Activated B cell treated with CpG ODN at 0.5 μM for 24 hours (primary cell): ENCODE results near the gene TIPRL. TPM values are rescaled to one million over a fixed set of nuclear protein-coding genes. Genes with fewer than 3 reads are reported as not detected.
"Not testable (repeated sequence)": the region's sequence is repeated elsewhere in the genome, so short reads cannot be mapped to it uniquely, and the experiment has no call there.

ENCODE experiments used
- ATAC-seq: fragments of 200-7000 bp; cut with Tn5 transposase; one replicate; pipeline ENCODE4 v1.10.0; 2021; ENCODE audit warnings: low read depth, mild to moderate bottlenecking, moderate library complexity
- CTCF ChIA-PET: fragments of 350-600 bp; sonication (Branson Sonifier 250); formaldehyde crosslinking; loops from one replicate; lab custom pipeline; 2021; ENCODE audit warnings: antibody characterized with exemption; lab: Charles Lee
- POLR2A ChIA-PET: fragments of 350-600 bp; sonication (Branson Sonifier 250); formaldehyde crosslinking; loops from one replicate; lab custom pipeline; 2021; ENCODE audit warnings: antibody characterized with exemption; lab: Charles Lee
- DNase-seq: peaks from one replicate; pipeline ENCODE4 v3.0.0; 2022
- H3K27ac Mint-ChIP-seq: one replicate; pipeline ENCODE4 v1.8.0; 2020; ENCODE audit warnings: mixed read lengths
- H3K27me3 Mint-ChIP-seq: one replicate; pipeline ENCODE4 v1.8.0; 2021; ENCODE audit warnings: mixed read lengths
- H3K36me3 Mint-ChIP-seq: one replicate; pipeline ENCODE4 v1.8.0; 2021; ENCODE audit warnings: low read depth, mixed read lengths
- H3K4me1 Mint-ChIP-seq: one replicate; pipeline ENCODE4 v1.8.0; 2021; ENCODE audit warnings: mixed read lengths
- H3K4me3 Mint-ChIP-seq: one replicate; pipeline ENCODE4 v1.8.0; 2020; ENCODE audit warnings: mild to moderate bottlenecking, mixed read lengths
- H3K9me3 Mint-ChIP-seq: one replicate; pipeline ENCODE4 v1.8.0; 2020; ENCODE audit warnings: mixed read lengths
- intact Hi-C: fragments of 100-400 bp; cut with micrococcal nuclease; formaldehyde crosslinking; loops from one replicate; pipeline ENCODE4 v1.15.1; 2024
- total RNA-seq: library from RNA; stranded (reverse); gene quantifications from 2 replicates; pipeline ENCODE4 v1.2.3, GENCODE V29; 2022
- TF ChIP-seq, protein P1 (sequence below): fragments of 200-600 bp; IDR thresholded peaks from one replicate; pipeline ENCODE4 v1.8.0; 2022; ENCODE audit warnings: antibody characterized with exemption, mild to moderate bottlenecking

TIPRL gene
- total RNA-seq, 1 donor from 2014 or later = 29.8 TPM

DNA sequence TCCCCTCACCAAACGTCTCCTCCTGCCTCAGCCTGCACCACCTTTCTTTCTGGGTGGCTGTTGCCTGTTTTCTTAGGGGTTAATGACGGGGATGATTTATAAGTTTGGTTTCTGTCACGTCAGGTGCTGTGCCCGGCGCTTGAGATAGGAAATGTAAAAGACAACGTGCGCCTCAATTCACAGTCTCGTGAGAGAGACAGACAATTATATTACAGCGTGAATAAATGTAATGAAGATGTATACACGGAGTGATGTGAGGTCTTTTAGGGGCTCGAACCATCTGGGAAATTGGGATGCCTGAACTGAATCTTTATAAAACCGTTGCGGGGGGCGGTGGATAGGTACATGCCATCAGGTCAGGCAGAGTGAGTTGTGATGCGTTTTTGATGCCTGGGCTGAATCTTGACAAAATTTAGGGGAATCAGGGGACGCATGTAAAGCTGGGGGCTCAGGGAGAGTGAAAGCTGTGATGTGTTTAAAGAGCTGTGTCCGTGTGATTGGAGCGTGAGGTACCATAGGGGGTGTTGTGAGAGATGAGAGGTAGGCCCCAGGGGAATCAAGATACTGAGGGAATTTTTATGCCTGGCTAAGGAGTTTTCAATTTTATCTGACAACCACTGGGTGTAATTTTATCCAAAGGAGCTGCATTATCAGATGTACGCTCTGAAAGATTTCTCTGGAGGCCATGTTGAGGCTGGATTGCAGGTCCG lies 831 bp downstream of the TIPRL start:
- TF ChIP-seq, protein P1, sequence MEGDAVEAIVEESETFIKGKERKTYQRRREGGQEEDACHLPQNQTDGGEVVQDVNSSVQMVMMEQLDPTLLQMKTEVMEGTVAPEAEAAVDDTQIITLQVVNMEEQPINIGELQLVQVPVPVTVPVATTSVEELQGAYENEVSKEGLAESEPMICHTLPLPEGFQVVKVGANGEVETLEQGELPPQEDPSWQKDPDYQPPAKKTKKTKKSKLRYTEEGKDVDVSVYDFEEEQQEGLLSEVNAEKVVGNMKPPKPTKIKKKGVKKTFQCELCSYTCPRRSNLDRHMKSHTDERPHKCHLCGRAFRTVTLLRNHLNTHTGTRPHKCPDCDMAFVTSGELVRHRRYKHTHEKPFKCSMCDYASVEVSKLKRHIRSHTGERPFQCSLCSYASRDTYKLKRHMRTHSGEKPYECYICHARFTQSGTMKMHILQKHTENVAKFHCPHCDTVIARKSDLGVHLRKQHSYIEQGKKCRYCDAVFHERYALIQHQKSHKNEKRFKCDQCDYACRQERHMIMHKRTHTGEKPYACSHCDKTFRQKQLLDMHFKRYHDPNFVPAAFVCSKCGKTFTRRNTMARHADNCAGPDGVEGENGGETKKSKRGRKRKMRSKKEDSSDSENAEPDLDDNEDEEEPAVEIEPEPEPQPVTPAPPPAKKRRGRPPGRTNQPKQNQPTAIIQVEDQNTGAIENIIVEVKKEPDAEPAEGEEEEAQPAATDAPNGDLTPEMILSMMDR = no peak
- Mint-ChIP-seq H3K4me3 (no peak overlapping the region), H3K9me3 (no peaks in the 10 kb centered on the region), H3K36me3 (peaks cover 11% of the 10 kb centered on the region), H3K4me1 (peaks cover 2% of the 10 kb centered on the region), H3K27ac (no peak overlapping the region), H3K27me3 (peaks cover under 1% of the 10 kb centered on the region)
- intact Hi-C loops = loop anchor here (1.0 to 5.0 kb wide), 9 partner anchors 35 to 1893 kb away; partner anchors contain the start of genes DCAF6, KIFAP3, NME7 and POU2F1
- ChIA-PET POLR2A (interaction anchor here (0.6 to 3.4 kb wide), 4 partner anchors 43 to 840 kb away, joined by 3 to 34 read pairs (median 4); partner anchors contain the start of genes GPR161 and SFT2D2), CTCF (no interaction called here)
- DNase-seq (no peak), ATAC-seq (no peak)

DNA sequence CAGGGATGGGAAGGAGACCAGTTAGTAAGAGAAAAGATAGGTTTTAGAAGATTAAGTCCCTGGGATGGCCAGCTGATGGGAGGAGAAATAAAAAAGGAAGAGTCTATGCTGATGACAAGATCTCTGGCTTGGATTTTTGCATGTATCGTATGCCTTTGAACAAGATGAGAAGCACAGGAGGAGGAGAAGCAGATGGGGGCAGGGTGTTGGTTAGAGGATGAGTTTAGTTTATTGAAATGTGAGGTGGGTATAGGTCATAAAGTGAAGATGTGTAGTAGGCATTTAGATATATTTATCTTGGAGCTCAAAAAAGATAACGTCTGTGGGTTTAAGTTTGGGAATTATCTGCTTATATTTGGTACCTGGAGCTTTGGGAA lies 1.4 kb downstream of the TIPRL start:
- POLR2A ChIA-PET = interaction anchor here (0.6 to 3.4 kb wide), 3 partner anchors 44 to 840 kb away, joined by 3 to 34 read pairs (median 3); partner anchors contain the start of genes GPR161 and SFT2D2
- Mint-ChIP-seq H3K27me3 (no peaks in the 10 kb centered on the region), H3K4me1 (peaks cover 2% of the 10 kb centered on the region), H3K9me3 (no peaks in the 10 kb centered on the region), H3K27ac (no peak overlapping the region), H3K36me3 (peaks cover 16% of the 10 kb centered on the region), H3K4me3 (no peak overlapping the region)
- CTCF ChIA-PET = interaction anchor here (0.7 kb wide), 1 partner anchor 685 kb away, joined by 3 read pairs; no protein-coding TSS in a partner anchor
- DNase-seq = no peak
- intact Hi-C loops = no loop called here
- ATAC-seq = no peak
- TF ChIP-seq, protein P1 = no peak

DNA sequence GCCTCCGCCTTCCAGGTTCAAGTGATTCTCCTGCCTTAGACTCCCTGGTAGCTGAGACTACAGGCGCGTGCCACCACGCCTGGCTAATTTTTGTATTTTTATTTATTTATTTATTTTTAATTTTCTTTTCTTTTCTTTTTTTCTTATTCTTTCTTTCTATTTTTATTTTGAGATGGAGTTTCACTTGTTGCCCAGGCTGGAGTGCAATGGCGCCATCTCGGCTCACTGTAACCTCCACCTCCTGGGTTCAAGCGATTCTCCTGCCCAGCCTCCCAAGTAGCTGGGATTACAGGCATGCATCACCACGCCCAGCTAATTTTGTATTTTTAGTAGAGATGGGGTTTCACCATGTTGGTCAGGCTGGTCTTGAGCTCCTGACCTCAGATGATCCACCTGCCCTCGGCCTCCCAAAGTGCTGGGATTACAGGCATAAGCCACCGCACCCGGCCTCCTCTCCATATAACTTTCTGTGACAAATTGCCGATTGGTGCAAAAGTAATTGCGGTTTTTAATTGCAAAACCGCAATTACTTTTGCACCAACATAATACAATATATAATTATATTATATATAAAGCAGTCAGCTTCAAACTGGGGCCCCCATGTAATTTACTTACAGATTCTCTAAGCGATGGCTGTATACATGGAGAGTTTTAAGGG lies 2.4 kb downstream of the TIPRL start:
- intact Hi-C loops, DNase-seq, POLR2A ChIA-PET: not testable (repeated sequence)

DNA sequence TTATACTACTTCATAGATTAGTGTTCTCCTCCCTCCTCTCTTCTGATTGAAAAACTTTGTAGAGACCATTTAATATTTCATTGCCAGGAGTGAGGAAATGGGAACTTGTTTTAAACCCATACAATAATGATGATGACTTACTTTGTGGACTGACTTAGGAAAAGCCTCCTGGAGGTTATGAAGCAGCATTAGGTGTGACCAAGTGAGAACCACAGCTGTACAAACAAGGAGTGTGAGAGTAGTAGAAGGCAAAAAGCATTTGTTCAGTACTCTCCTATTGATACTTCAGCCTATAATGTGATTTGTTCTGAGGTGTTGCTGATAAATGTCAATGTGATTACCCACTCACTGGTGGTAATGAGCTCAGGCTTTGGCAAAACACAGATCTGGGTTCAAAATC lies 8.4 kb downstream of the TIPRL start:
- Mint-ChIP-seq H3K36me3 (peaks cover 64% of the 10 kb centered on the region), H3K4me3 (no peak overlapping the region), H3K27me3 (no peaks in the 10 kb centered on the region), H3K4me1 (no peaks in the 10 kb centered on the region), H3K27ac (no peak overlapping the region), H3K9me3 (no peaks in the 10 kb centered on the region)
- TF ChIP-seq, protein P1 = no peak
- DNase-seq (no peak), ATAC-seq (no peak)
- intact Hi-C loops = no loop called here
- POLR2A ChIA-PET = no interaction called here
- CTCF ChIA-PET = no interaction called here

More for the DNA sequence above, 2.4 kb downstream of the TIPRL start:
- H3K4me3 Mint-ChIP-seq, H3K27ac Mint-ChIP-seq, CTCF ChIA-PET, H3K4me1 Mint-ChIP-seq, H3K27me3 Mint-ChIP-seq, ATAC-seq, H3K9me3 Mint-ChIP-seq: not testable (repeated sequence)
- peaks cover 19% of the 10 kb centered on the region for H3K36me3 Mint-ChIP-seq

DNA sequence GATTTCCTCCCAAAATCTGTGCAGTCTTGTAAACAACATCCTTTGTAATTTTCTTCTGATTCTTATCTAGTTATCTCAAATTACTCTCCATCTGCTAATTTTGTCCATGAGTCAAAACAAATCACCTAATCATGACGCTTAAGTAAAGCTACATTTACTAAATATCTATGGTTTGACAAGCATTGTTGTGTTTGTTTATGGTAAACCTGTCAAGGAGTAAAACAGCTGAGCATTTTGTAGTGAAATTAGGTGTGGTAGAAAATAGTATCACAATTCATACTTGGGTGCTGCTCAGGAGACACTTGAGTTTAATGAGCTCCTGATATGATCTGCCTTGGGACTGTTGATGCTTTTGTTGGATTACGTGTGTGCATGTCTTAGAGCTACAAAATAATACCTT lies 11.6 kb downstream of the TIPRL start:
- Mint-ChIP-seq H3K36me3 (peaks cover 72% of the 10 kb centered on the region), H3K9me3 (no peaks in the 10 kb centered on the region), H3K4me3 (no peak overlapping the region), H3K27ac (no peak overlapping the region), H3K27me3 (no peaks in the 10 kb centered on the region), H3K4me1 (no peaks in the 10 kb centered on the region)
- CTCF ChIA-PET = no interaction called here
- DNase-seq (no peak), ATAC-seq (no peak)
- POLR2A ChIA-PET = no interaction called here
- intact Hi-C loops = no loop called here
- TF ChIP-seq, protein P1 = no peak
